Neural progenitor cell (in vitro differentiated cells): ENCODE data around the gene NT5DC3. TPM values are rescaled to one million over a fixed set of nuclear protein-coding genes. Genes with fewer than 3 reads are reported as not detected.

Source experiments
- DNase-seq: peaks from one replicate; pipeline ENCODE4 v3.0.0-alpha.2; 2016; ENCODE audit warnings: low spot score
- H2AFZ ChIP-seq: fragments of 200-600 bp; sonication (generic); replicated peaks from 2 replicates; pipeline ENCODE4 v1.6.1; 2016; ENCODE audit warnings: antibody characterized with exemption
- H3F3A ChIP-seq: fragments of 200-600 bp; sonication (generic); 2 replicates; pipeline ENCODE4 v1.6.1; 2016; ENCODE audit warnings: antibody characterized with exemption, low read depth
- H3K27ac ChIP-seq: fragments of 200-600 bp; sonication (generic); 2 replicates; pipeline ENCODE4 v1.5.1; 2016; ENCODE audit warnings: mild to moderate bottlenecking
- H3K27me3 ChIP-seq: fragments of 200-600 bp; sonication (generic); 2 replicates; pipeline ENCODE4 v1.6.1; 2016; ENCODE audit warnings: mild to moderate bottlenecking, moderate library complexity
- H3K36me3 ChIP-seq: fragments of 200-600 bp; sonication (generic); 2 replicates; pipeline ENCODE4 v1.5.1; 2016
- H3K4me1 ChIP-seq: fragments of 200-600 bp; sonication (generic); 2 replicates; pipeline ENCODE4 v1.6.1; 2016; ENCODE audit warnings: mixed run types
- H3K4me2 ChIP-seq: fragments of 200-600 bp; sonication (generic); 2 replicates; pipeline ENCODE4 v1.6.1; 2016
- H3K4me3 ChIP-seq: fragments of 200-600 bp; sonication (generic); 2 replicates; pipeline ENCODE4 v1.5.1; 2016
- H3K79me2 ChIP-seq: fragments of 200-600 bp; sonication (generic); 2 replicates; pipeline ENCODE4 v1.6.1; 2016; ENCODE audit warnings: low read depth
- H3K9ac ChIP-seq: fragments of 200-600 bp; sonication (generic); 2 replicates; pipeline ENCODE4 v1.6.1; 2016
- H3K9me3 ChIP-seq: fragments of 200-600 bp; sonication (generic); 2 replicates; pipeline ENCODE4 v1.5.1; 2016; ENCODE audit warnings: low read depth
- H4K20me1 ChIP-seq: fragments of 200-600 bp; sonication (generic); 2 replicates; pipeline ENCODE4 v1.6.1; 2016; ENCODE audit warnings: low read depth
- H3K27ac Mint-ChIP-seq: 3 replicates; pipeline ENCODE4 v1.8.0; 2021; ENCODE audit warnings: mixed read lengths
- H3K27me3 Mint-ChIP-seq: 2 replicates; pipeline ENCODE4 v1.8.0; 2022; ENCODE audit warnings: low read depth, mild to moderate bottlenecking, inconsistent platforms, moderate library complexity, mixed read lengths; ENCODE audit not compliant: insufficient read depth
- H3K36me3 Mint-ChIP-seq: 3 replicates; pipeline ENCODE4 v1.8.0; 2021; ENCODE audit warnings: mixed read lengths
- H3K4me1 Mint-ChIP-seq: 3 replicates; pipeline ENCODE4 v1.8.0; 2021; ENCODE audit warnings: mixed read lengths
- H3K4me3 Mint-ChIP-seq: 3 replicates; pipeline ENCODE4 v1.8.0; 2021; ENCODE audit warnings: mild to moderate bottlenecking, moderate library complexity, mixed read lengths
- H3K9me3 Mint-ChIP-seq: 3 replicates; pipeline ENCODE4 v1.8.0; 2020; ENCODE audit warnings: mixed read lengths
- CTCF ChIP-seq: fragments of 200-600 bp; sonication (generic); IDR thresholded peaks from 2 replicates; pipeline ENCODE4 v1.5.1; 2017; ENCODE audit warnings: antibody characterized with exemption, mild to moderate bottlenecking
- EZH2 ChIP-seq: fragments of 200-600 bp; sonication (generic); IDR thresholded peaks from 2 replicates; pipeline ENCODE4 v1.6.1; 2017; ENCODE audit warnings: antibody characterized with exemption, mild to moderate bottlenecking, moderate library complexity
- EZH2phosphoT487 ChIP-seq: fragments of 200-600 bp; sonication (generic); IDR thresholded peaks from 2 replicates; pipeline ENCODE4 v1.6.1; 2017; ENCODE audit warnings: antibody characterized with exemption
- total RNA-seq: library from RNA; depleted of rRNA; stranded (reverse); fragments of >200 nt; gene quantifications from 2 replicates; pipeline ENCODE4 v1.2.3, GENCODE V29; 2015; ENCODE audit warnings: low replicate concordance

Gene NT5DC3
- total RNA-seq, 1 donor from 2014 or later, result 3.1 TPM

- no peaks in the 10 kb centered on the region for H3K79me2 ChIP-seq
- H4K20me1 ChIP-seq, result no peaks in the 10 kb centered on the region
Measured at GRCh38 chr12:103820881-103821489, 20.0 kb downstream of the NT5DC3 start.

GRCh38 chr12:103820361-103820760, 20.7 kb downstream of the NT5DC3 start:
- Histone ChIP-seq H3K36me3 (no peaks in the 10 kb centered on the region), H3K9ac (no peak overlapping the region), H3K9me3 (no peaks in the 10 kb centered on the region), H3K27ac (no peak overlapping the region), H4K20me1 (no peaks in the 10 kb centered on the region), H3K27me3 (no peaks in the 10 kb centered on the region), H3K4me2 (no peak overlapping the region), H3K4me1 (no peaks in the 10 kb centered on the region), H3K79me2 (no peaks in the 10 kb centered on the region), H3K4me3 (no peak overlapping the region), H2AFZ (no peak overlapping the region), H3F3A (no peaks in the 10 kb centered on the region)
- DNase-seq, result no peak
- Mint-ChIP-seq H3K27me3 (no peaks in the 10 kb centered on the region), H3K4me1 (peaks cover 5% of the 10 kb centered on the region), H3K4me3 (no peak overlapping the region), H3K36me3 (peaks cover 10% of the 10 kb centered on the region), H3K9me3 (peaks cover 3% of the 10 kb centered on the region), H3K27ac (no peak overlapping the region)
- no peak for TF ChIP-seq EZH2phosphoT487
- TF ChIP-seq EZH2, result no peak
- no peak for TF ChIP-seq CTCF

More at GRCh38 chr12:103820881-103821489, 20.0 kb downstream of the NT5DC3 start:
- Histone ChIP-seq H3F3A (no peaks in the 10 kb centered on the region), H3K9me3 (no peaks in the 10 kb centered on the region), H3K4me3 (no peak overlapping the region), H3K4me2 (no peak overlapping the region), H3K27ac (no peak overlapping the region), H3K4me1 (no peaks in the 10 kb centered on the region), H3K9ac (no peak overlapping the region), H3K27me3 (no peaks in the 10 kb centered on the region), H2AFZ (no peak overlapping the region), H3K36me3 (no peaks in the 10 kb centered on the region)
- Mint-ChIP-seq H3K27ac (no peak overlapping the region), H3K9me3 (peaks cover 3% of the 10 kb centered on the region), H3K4me1 (peaks cover 5% of the 10 kb centered on the region), H3K4me3 (no peak overlapping the region), H3K36me3 (peaks cover 10% of the 10 kb centered on the region), H3K27me3 (no peaks in the 10 kb centered on the region)
- TF ChIP-seq EZH2, result no peak
- TF ChIP-seq EZH2phosphoT487, result no peak
- no peak for DNase-seq

DNA sequence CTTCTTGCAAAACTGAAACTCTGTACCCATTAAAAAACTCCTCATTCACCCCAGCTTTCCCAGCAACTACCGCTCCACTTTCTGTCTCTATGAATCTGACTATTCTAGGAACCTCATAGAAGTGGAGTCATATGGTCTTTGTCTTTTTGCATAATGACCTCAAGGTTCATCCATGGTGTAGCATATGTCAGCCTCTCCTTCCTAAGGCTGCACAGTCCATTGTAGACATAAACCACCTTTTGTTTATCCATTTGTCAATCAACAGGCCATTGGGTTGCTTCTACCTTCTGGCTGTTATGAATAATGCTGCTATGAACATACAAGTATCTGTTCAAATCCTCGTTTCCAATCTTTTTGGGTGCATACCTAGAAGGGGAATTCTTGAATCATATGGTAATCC, 21.1 kb downstream of the NT5DC3 start:
- Histone ChIP-seq H3K27ac (no peak overlapping the region), H3K4me3 (no peak overlapping the region), H3K79me2 (no peaks in the 10 kb centered on the region), H3K4me1 (no peaks in the 10 kb centered on the region), H3K27me3 (no peaks in the 10 kb centered on the region), H4K20me1 (no peaks in the 10 kb centered on the region), H2AFZ (no peak overlapping the region), H3K36me3 (no peaks in the 10 kb centered on the region), H3K4me2 (no peak overlapping the region), H3K9me3 (no peaks in the 10 kb centered on the region), H3K9ac (no peak overlapping the region), H3F3A (no peaks in the 10 kb centered on the region)
- Mint-ChIP-seq H3K27me3 (no peaks in the 10 kb centered on the region), H3K27ac (no peak overlapping the region), H3K4me1 (peaks cover 2% of the 10 kb centered on the region), H3K36me3 (peaks cover 10% of the 10 kb centered on the region), H3K4me3 (no peak overlapping the region), H3K9me3 (peaks cover 3% of the 10 kb centered on the region)
- DNase-seq, result no peak
- TF ChIP-seq EZH2 (no peak), CTCF (no peak), EZH2phosphoT487 (no peak)

DNA sequence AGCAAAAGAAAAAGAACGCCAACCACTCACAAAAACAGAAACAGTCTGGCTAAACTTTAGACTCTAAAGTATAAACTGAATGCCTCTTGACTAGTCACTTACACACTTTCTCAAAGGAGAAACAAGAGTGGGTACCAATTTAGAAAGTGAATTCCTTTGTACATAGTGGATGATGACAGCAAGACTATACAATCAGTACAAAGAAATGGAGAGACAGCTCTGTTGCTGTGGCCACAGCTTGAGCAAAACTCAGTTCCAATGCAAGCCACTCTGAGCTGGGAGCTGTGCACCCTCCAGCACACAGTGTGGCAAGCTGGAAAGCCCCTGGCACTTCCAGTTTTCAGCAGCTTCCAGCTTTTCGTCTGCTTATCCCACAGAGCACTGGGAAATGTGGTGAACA, 21.7 kb downstream of the NT5DC3 start:
- no peak for DNase-seq
- H3F3A ChIP-seq, result no peaks in the 10 kb centered on the region
- no peaks in the 10 kb centered on the region for H4K20me1 ChIP-seq
- Mint-ChIP-seq H3K9me3 (peaks cover 3% of the 10 kb centered on the region), H3K4me1 (no peaks in the 10 kb centered on the region), H3K27me3 (no peaks in the 10 kb centered on the region), H3K27ac (no peak overlapping the region), H3K36me3 (peaks cover 10% of the 10 kb centered on the region), H3K4me3 (no peak overlapping the region)
- H3K4me3 ChIP-seq, result no peak overlapping the region
- no peak overlapping the region for H3K9ac ChIP-seq
- no peaks in the 10 kb centered on the region for H3K36me3 ChIP-seq
- no peaks in the 10 kb centered on the region for H3K9me3 ChIP-seq
- no peak overlapping the region for H3K27ac ChIP-seq
- no peaks in the 10 kb centered on the region for H3K4me1 ChIP-seq
- H3K79me2 ChIP-seq, result no peaks in the 10 kb centered on the region
- no peak overlapping the region for H2AFZ ChIP-seq
- H3K27me3 ChIP-seq, result no peaks in the 10 kb centered on the region
- H3K4me2 ChIP-seq, result no peak overlapping the region
- TF ChIP-seq CTCF (no peak), EZH2 (no peak), EZH2phosphoT487 (no peak)
